ENCODE data around the gene IARS1.

GRCh38 chr9:92253656-92254055 lies 39.8 kb downstream of the IARS1 start:
- TF ChIP-seq CTCF (IDR thresholded peaks at IDR 0.05; ENCODE audit: low read depth, low read length) (no peak), EZH2phosphoT487 (IDR thresholded peaks at IDR 0.05; ENCODE audit: low read depth) (no peak)
